ENCODE measurements around the gene PHAF1.

- no peak for TF ChIP-seq GATA3 (IDR thresholded peaks at IDR 0.05; ENCODE audit: low read depth, low read length)
- no peak for TF ChIP-seq GATA2 (IDR thresholded peaks at IDR 0.05; ENCODE audit: low read depth, low read length)
Measured at GRCh38 chr16:67093098-67093726, 16.5 kb upstream of the PHAF1 start.
